Neural progenitor cell (in vitro differentiated cells): ENCODE data around the gene NUAK1. TPM values are rescaled to one million over a fixed set of nuclear protein-coding genes. Genes with fewer than 3 reads are reported as not detected.

Source experiments
- DNase-seq: peaks from one replicate; pipeline ENCODE4 v3.0.0-alpha.2; 2016; ENCODE audit warnings: low spot score
- H2AFZ ChIP-seq: fragments of 200-600 bp; sonication (generic); replicated peaks from 2 replicates; pipeline ENCODE4 v1.6.1; 2016; ENCODE audit warnings: antibody characterized with exemption
- H3F3A ChIP-seq: fragments of 200-600 bp; sonication (generic); 2 replicates; pipeline ENCODE4 v1.6.1; 2016; ENCODE audit warnings: antibody characterized with exemption, low read depth
- H3K27ac ChIP-seq: fragments of 200-600 bp; sonication (generic); 2 replicates; pipeline ENCODE4 v1.5.1; 2016; ENCODE audit warnings: mild to moderate bottlenecking
- H3K27me3 ChIP-seq: fragments of 200-600 bp; sonication (generic); 2 replicates; pipeline ENCODE4 v1.6.1; 2016; ENCODE audit warnings: mild to moderate bottlenecking, moderate library complexity
- H3K36me3 ChIP-seq: fragments of 200-600 bp; sonication (generic); 2 replicates; pipeline ENCODE4 v1.5.1; 2016
- H3K4me1 ChIP-seq: fragments of 200-600 bp; sonication (generic); 2 replicates; pipeline ENCODE4 v1.6.1; 2016; ENCODE audit warnings: mixed run types
- H3K4me2 ChIP-seq: fragments of 200-600 bp; sonication (generic); 2 replicates; pipeline ENCODE4 v1.6.1; 2016
- H3K4me3 ChIP-seq: fragments of 200-600 bp; sonication (generic); 2 replicates; pipeline ENCODE4 v1.5.1; 2016
- H3K79me2 ChIP-seq: fragments of 200-600 bp; sonication (generic); 2 replicates; pipeline ENCODE4 v1.6.1; 2016; ENCODE audit warnings: low read depth
- H3K9ac ChIP-seq: fragments of 200-600 bp; sonication (generic); 2 replicates; pipeline ENCODE4 v1.6.1; 2016
- H3K9me3 ChIP-seq: fragments of 200-600 bp; sonication (generic); 2 replicates; pipeline ENCODE4 v1.5.1; 2016; ENCODE audit warnings: low read depth
- H4K20me1 ChIP-seq: fragments of 200-600 bp; sonication (generic); 2 replicates; pipeline ENCODE4 v1.6.1; 2016; ENCODE audit warnings: low read depth
- H3K27ac Mint-ChIP-seq: 3 replicates; pipeline ENCODE4 v1.8.0; 2021; ENCODE audit warnings: mixed read lengths
- H3K27me3 Mint-ChIP-seq: 2 replicates; pipeline ENCODE4 v1.8.0; 2022; ENCODE audit warnings: low read depth, mild to moderate bottlenecking, inconsistent platforms, moderate library complexity, mixed read lengths; ENCODE audit not compliant: insufficient read depth
- H3K36me3 Mint-ChIP-seq: 3 replicates; pipeline ENCODE4 v1.8.0; 2021; ENCODE audit warnings: mixed read lengths
- H3K4me1 Mint-ChIP-seq: 3 replicates; pipeline ENCODE4 v1.8.0; 2021; ENCODE audit warnings: mixed read lengths
- H3K4me3 Mint-ChIP-seq: 3 replicates; pipeline ENCODE4 v1.8.0; 2021; ENCODE audit warnings: mild to moderate bottlenecking, moderate library complexity, mixed read lengths
- H3K9me3 Mint-ChIP-seq: 3 replicates; pipeline ENCODE4 v1.8.0; 2020; ENCODE audit warnings: mixed read lengths
- CTCF ChIP-seq: fragments of 200-600 bp; sonication (generic); IDR thresholded peaks from 2 replicates; pipeline ENCODE4 v1.5.1; 2017; ENCODE audit warnings: antibody characterized with exemption, mild to moderate bottlenecking
- EZH2 ChIP-seq: fragments of 200-600 bp; sonication (generic); IDR thresholded peaks from 2 replicates; pipeline ENCODE4 v1.6.1; 2017; ENCODE audit warnings: antibody characterized with exemption, mild to moderate bottlenecking, moderate library complexity
- EZH2phosphoT487 ChIP-seq: fragments of 200-600 bp; sonication (generic); IDR thresholded peaks from 2 replicates; pipeline ENCODE4 v1.6.1; 2017; ENCODE audit warnings: antibody characterized with exemption
- total RNA-seq: library from RNA; depleted of rRNA; stranded (reverse); fragments of >200 nt; gene quantifications from 2 replicates; pipeline ENCODE4 v1.2.3, GENCODE V29; 2015; ENCODE audit warnings: low replicate concordance

Gene NUAK1
- total RNA-seq, 1 donor from 2014 or later: 18.8 TPM

- H3K4me3 Mint-ChIP-seq: no peak overlapping the region
- H3K4me1 Mint-ChIP-seq: peaks cover 63% of the 10 kb centered on the region
- no peak overlapping the region for H3K27ac ChIP-seq
Observed at GRCh38 chr12:106090591-106091445, 47.9 kb downstream of the NUAK1 start.

GRCh38 chr12:106089935-106090334, 48.8 kb downstream of the NUAK1 start:
- Mint-ChIP-seq H3K4me1 (peaks cover 62% of the 10 kb centered on the region), H3K36me3 (peaks cover 44% of the 10 kb centered on the region), H3K27ac (peak overlapping the region; percentile 55), H3K9me3 (no peaks in the 10 kb centered on the region), H3K27me3 (peaks cover 7% of the 10 kb centered on the region), H3K4me3 (no peak overlapping the region)
- H3K4me1 ChIP-seq: peaks cover 1% of the 10 kb centered on the region
- TF ChIP-seq CTCF: no peak
- no peak for TF ChIP-seq EZH2
- TF ChIP-seq EZH2phosphoT487: no peak
- H2AFZ ChIP-seq: no peak overlapping the region
- no peaks in the 10 kb centered on the region for H3K27me3 ChIP-seq
- H3F3A ChIP-seq: peaks cover 2% of the 10 kb centered on the region
- H3K36me3 ChIP-seq: no peaks in the 10 kb centered on the region
- H3K4me2 ChIP-seq: no peak overlapping the region
- no peaks in the 10 kb centered on the region for H3K79me2 ChIP-seq
- DNase-seq: no peak
- H3K9ac ChIP-seq: no peak overlapping the region
- peaks cover 4% of the 10 kb centered on the region for H4K20me1 ChIP-seq
- H3K27ac ChIP-seq: no peak overlapping the region
- no peak overlapping the region for H3K4me3 ChIP-seq
- H3K9me3 ChIP-seq: no peaks in the 10 kb centered on the region

More at GRCh38 chr12:106090591-106091445, 47.9 kb downstream of the NUAK1 start:
- peak overlapping the region; percentile 84 for H3K27ac Mint-ChIP-seq
- H3K9me3 ChIP-seq: no peaks in the 10 kb centered on the region
- no peak overlapping the region for H2AFZ ChIP-seq
- peaks cover 52% of the 10 kb centered on the region for H3K36me3 Mint-ChIP-seq
- H3K27me3 Mint-ChIP-seq: peaks cover 7% of the 10 kb centered on the region
- no peak overlapping the region for H3K4me3 ChIP-seq
- no peak overlapping the region for H3K9ac ChIP-seq
- H3K4me1 ChIP-seq: no peaks in the 10 kb centered on the region
- H3F3A ChIP-seq: no peaks in the 10 kb centered on the region
- H3K79me2 ChIP-seq: no peaks in the 10 kb centered on the region
- H4K20me1 ChIP-seq: no peaks in the 10 kb centered on the region
- no peaks in the 10 kb centered on the region for H3K36me3 ChIP-seq
- no peaks in the 10 kb centered on the region for H3K9me3 Mint-ChIP-seq
- no peak for TF ChIP-seq CTCF
- no peak for TF ChIP-seq EZH2phosphoT487
- H3K4me2 ChIP-seq: no peak overlapping the region
- DNase-seq: no peak
- no peaks in the 10 kb centered on the region for H3K27me3 ChIP-seq

- H3K27me3 Mint-ChIP-seq: peaks cover 10% of the 10 kb centered on the region
- H3K4me1 Mint-ChIP-seq: peaks cover 63% of the 10 kb centered on the region
Observed at GRCh38 chr12:106088811-106089485, 49.8 kb downstream of the NUAK1 start.

More at GRCh38 chr12:106088811-106089485, 49.8 kb downstream of the NUAK1 start:
- Histone ChIP-seq H3K27me3 (no peaks in the 10 kb centered on the region), H3F3A (peaks cover 11% of the 10 kb centered on the region), H3K4me2 (no peak overlapping the region), H3K27ac (no peak overlapping the region), H3K9ac (no peak overlapping the region), H3K4me1 (peaks cover 9% of the 10 kb centered on the region), H3K4me3 (no peak overlapping the region), H3K9me3 (no peaks in the 10 kb centered on the region), H2AFZ (no peak overlapping the region), H3K79me2 (no peaks in the 10 kb centered on the region), H3K36me3 (no peaks in the 10 kb centered on the region), H4K20me1 (peaks cover 11% of the 10 kb centered on the region)
- H3K36me3 Mint-ChIP-seq: peaks cover 36% of the 10 kb centered on the region
- H3K4me3 Mint-ChIP-seq: no peak overlapping the region
- no peak for TF ChIP-seq CTCF
- TF ChIP-seq EZH2: no peak
- TF ChIP-seq EZH2phosphoT487: no peak
- DNase-seq: no peak
- H3K27ac Mint-ChIP-seq: peak overlapping the region; percentile 36
- H3K9me3 Mint-ChIP-seq: no peaks in the 10 kb centered on the region
